Stomach (tissue), 4 donors: ENCODE results near the gene HESX1.

ENCODE experiments used
- CTCF ChIP-seq, 7 experiments: fragments of 450-650 bp in 4 of 7; fragments of 200-600 bp in 3 of 7; sonication (generic) in 3 of 7; IDR thresholded peaks; one replicate each; pipeline ENCODE4 v1.5.1; 2016 to 2019; ENCODE audit warnings: antibody characterized with exemption in 7 of 7, control low read depth in 2 of 7, mild to moderate bottlenecking in 1 of 7
- EP300 ChIP-seq: sonication (generic); formaldehyde crosslinking; IDR thresholded peaks from one replicate; pipeline ENCODE4 v1.6.1; 2017; ENCODE audit warnings: antibody characterized with exemption
- POLR2A ChIP-seq, 4 donors: fragments of 450-650 bp; IDR thresholded peaks; one replicate each; pipeline ENCODE4 v1.6.1; 2016; ENCODE audit warnings: antibody characterized with exemption in 4 of 4, control low read depth in 2 of 4, mild to moderate bottlenecking in 1 of 4, moderate library complexity in 1 of 4

DNA sequence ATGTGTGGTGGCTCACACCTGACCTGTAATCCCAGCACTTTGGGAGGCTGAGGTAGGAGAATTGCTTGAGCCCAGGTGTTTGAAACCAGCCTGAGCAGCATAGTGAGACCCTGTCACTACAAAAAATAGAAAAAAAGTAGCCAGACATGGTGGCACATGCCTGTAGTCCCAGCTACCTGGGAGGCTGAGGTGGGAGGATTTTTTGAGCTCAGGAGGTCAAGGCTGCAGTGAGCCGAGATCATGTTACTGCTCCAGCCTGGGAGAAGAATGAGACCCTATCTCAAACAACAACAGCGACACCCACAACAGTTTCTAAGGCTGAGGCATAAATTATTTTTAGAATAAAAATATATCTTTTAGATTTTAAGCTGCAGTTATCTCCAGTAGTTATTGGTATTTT lies 34.0 kb upstream of the HESX1 start:
- TF ChIP-seq EP300 (no peak), CTCF (IDR thresholded peaks at IDR 0.05) (no peak), POLR2A (IDR thresholded peaks at IDR 0.05) (no peak)
